GM21390 (cell line): ENCODE results near the gene TMEM164.

Source experiments
- ATAC-seq: cut with Tn5 transposase; IDR thresholded peaks from one replicate; pipeline ENCODE4 v1.9.1; 2021; ENCODE audit not compliant: unreplicated experiment

The TMEM164 gene

DNA sequence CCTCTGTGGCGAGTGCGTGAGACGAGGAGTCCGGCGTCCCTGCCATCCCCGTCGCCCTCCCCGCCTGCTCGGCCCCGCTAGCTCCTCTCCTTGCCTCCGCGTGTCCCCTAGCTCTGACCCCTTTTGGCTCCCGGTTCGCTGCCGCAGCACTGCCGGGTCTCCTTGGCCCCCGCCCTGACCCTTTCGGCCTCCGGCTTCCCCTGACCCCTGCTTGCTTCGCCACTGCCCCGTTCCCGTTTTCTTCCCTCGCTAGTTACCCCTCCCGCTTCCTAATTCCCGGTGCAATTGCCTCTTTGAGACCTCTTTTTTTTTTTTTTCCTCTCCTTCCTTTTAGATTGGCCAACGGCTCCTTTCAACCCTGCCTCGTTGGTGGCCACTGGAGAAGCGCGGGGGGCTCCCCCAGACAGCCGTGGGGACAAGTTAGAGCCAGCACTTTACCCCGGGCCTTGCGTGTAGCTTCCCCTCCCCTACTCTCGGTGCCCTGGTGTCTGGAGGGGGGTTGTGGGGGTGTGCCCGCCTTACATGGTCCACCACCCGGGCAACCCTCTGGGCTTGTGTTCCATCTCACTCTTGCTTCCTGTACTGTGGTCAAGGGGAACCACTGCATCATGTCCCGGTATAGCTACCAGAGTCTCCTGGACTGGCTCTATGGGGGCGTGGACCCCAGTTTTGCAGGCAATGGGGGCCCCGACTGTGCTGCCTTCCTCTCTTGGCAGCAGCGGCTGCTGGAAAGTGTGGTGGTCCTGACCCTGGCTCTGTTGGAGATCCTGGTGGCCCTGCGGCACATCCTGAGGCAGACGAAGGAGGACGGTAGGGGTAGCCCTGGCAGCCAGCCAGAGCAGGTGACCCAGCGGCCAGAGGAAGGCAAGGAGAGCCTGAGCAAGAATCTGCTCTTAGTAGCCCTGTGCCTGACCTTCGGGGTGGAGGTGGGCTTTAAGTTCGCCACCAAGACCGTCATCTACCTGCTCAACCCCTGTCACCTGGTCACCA, 548 bp downstream of the TMEM164 start:
- ATAC-seq: peak; percentile 14

DNA sequence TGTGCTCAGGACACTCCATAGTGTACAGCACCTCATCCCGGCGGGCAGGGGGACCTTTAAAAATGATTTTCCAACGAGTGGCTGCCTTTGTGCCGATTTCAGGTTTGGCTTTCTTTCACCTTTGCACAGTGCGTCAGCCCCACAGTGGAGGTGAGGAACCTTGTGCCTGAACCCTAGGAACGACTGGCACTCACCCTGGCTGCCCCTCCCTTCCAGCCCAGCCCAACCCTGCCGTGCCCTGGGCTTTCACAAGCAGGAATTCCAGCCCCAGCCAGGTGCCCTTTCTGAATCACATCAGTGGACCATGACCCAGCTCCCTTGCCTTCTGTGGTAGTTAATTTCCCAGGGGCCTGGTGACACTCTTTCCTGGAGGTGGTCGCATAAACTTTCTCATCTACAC, 1.3 kb downstream of the TMEM164 start:
- no peak for ATAC-seq

DNA sequence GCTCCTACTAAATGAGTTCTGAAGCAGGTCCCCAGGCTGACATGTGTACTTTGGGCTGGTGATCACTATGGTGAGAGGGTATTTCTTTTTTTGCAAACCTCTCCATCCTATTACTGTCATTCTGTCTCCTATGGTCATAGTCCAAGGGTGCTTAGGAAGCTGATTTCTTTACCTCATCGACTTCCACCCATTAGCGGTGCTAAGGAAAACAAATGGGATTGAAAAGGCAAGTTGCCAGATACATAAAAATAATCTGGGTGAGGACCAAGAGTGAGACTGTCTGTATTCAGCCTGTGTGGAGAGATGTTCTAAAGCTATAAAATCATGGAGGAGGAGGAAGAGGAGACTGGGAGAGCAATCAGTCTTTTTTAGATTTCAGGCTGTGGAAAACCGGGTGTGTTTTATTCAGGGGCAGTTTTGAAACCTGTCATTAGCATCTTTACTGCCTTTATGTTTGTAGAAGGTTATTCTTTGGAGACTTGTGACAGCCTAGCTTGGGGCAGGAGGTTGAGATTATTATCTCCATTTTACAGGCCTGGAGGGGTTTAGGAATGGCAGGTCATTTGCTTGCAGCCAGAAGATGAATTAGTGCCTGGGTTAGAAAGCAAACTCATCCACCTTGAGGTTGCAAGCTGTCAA, 1.9 kb downstream of the TMEM164 start:
- ATAC-seq: no peak

DNA sequence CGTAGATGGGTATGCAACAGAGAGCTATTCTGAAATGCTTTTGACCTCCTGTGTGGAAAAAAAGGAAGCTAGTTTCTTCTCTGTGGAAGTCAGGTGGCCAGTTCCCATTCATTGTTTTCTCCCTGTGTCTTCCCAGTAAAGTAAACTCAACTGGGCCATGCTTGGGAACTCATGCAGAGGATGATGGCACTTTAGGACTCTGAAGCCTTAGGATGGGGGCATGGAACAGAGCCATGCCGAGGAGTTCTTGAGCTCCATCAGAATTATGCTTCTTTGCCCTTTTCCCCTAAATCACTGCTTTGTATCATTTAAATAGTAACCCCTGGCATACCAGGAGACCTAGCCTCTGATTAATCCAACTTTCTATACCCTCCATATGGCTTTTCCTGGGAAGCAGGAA, 3.2 kb downstream of the TMEM164 start:
- ATAC-seq: no peak

DNA sequence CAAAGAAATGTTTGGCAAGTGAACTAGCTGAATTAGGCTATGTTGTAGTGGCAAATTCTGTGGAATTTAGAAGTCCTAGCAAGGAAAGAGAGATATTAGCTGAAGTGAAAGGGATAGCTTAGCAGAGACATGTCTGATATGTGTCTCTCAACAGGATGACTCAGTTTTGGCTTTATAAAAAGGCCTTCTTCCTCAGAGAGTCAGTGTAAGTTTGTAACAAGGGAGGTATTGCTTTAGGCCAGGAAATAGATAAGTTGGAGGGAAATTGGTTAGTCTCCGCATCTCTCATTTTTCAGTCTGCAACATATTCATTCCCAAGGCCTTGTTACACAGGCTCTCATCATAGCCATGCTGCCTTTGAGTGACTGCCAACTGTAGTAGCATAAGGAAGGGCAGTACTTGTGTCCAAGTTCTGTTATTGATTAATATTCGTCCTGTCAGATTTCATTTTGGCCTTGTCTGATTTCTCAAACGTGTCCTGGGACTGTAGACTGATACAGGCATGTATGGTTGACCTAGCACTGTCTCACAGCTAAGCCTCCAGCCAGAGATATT, 4.0 kb downstream of the TMEM164 start:
- no peak for ATAC-seq

DNA sequence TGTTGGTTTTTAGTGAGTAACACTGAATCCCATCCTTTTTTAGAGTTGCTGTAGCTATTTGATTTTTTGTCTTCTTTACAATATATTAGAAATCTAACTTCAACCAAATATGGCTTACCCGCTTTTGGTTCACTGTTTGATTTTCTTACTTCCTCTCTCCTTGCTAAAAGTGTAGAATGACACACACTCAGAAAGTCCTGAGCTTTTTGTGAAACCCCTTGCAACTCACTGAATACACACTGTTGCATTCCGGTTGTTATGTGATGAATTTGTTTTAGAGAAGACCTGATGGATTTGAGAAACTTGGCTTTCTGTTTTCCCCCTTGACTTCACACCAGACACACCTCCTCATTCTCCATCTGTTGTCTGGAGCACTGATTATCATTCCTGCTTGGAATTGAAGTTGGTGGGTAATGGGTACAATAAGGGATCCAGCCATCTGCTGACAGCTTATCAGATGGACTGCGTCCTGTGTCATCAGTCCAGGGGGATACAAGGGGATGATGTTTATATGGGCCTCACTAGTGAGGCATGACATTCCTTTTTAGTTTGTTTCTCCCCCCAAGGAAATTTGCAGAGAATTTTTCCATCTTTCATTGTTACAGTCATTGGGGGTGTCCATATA, 5.2 kb downstream of the TMEM164 start:
- peak; percentile 44 for ATAC-seq

DNA sequence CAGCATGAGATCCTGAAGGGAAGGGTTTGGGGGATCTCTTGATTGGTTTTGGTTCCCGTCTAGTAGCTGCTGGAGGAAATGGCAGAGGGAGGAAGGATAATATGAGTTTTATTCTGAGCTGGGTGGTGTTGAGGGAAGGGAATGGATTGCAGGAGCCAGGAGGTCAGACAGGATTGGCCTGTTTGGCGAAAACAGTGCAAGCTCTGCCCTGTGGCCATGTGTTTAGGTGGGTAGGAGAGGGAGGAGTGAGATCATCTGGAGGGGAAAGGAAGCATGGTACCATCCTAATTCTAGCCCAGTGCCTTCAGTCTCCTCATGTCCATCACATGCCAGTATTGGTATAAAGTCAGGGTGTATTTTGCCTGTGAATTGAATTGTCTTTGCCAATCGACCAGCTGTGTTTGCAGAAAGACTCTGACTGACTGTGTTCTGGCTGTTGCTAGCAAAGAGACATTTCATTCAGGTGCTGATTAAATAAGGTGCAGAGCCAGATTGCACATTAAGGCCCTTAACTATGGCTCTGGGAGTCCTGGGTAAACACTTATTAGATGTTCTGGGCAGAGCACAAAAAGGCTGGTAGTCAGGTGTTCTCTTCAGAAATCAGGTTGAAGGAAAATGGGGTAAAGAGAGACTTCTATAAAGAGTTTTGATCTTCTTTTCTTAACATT, 10.0 kb downstream of the TMEM164 start:
- no peak for ATAC-seq

DNA sequence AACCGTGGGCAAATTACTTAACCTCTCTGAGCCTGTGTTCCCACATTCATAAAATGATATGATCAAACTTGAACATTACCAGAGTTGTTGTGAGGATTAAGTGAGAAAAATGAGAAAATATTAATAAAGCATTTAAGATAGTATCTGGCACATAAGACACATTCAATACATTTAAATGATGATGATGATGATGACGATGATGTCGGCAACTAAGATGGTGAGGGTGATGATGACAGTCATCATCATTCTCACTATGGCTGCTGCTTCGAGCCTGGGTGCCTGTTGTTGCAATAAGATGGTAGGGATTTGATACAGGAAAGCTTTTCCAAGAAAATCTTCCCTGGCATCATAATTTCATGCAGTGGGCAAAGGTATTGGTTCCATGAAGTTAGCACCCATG, 11.1 kb downstream of the TMEM164 start:
- no peak for ATAC-seq

DNA sequence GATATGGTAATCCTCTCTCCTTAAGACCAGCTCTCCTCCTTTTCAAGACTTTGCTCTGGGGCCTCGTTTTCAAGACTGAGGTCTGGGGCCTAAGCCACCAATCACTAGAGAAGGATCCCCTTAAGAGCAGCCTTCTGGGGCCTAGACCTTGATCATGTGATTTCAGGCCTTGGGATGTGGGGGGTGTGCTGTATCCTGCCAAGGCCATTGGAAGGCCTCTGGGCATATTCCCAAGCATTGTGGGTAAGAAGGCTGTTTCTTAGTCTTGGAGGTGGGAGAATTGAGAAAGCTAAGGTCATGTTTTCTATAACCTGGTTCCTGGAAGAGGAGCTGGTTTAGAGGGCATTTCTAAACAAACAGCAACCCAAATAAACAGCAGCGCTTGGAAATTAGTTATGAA, 12.1 kb downstream of the TMEM164 start:
- no peak for ATAC-seq

DNA sequence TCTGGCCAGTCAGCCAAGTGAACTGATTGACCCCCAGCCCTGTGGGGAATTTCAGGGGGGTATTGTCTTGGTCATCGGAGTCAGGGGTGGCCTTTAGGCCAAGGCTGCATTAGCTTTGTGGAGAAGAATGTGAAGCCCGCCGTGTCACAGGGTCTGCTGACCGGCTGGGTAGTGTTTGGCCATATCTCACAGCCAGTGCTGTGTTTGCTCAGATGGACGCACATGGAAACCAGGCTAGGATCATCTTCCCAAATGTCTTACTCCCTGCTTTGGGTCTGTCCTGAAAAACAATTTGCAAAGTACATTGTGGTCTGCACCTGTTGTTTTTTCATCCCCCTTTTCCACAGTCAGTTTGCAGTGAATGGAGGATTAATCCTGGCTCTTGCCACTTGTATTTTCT, 13.0 kb downstream of the TMEM164 start:
- no peak for ATAC-seq

DNA sequence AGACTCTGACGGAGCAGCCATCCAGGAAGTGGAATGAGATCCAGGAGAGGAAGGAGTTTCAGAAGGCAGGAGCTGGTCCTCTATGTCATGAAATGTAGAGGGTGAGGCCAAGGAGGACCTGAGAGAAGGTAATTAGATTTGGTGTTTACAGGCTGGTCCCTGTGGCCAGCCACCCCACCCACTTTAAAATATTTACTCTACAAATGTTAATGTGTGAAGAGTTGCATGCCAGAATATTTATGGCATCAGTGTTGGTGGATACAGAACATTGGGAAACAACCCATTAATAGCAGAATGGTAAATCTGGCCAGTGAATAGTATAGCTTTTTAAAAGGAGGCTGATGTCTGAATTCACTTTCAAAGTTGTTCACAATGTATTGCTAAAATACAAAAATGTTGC, 17.6 kb downstream of the TMEM164 start:
- no peak for ATAC-seq

DNA sequence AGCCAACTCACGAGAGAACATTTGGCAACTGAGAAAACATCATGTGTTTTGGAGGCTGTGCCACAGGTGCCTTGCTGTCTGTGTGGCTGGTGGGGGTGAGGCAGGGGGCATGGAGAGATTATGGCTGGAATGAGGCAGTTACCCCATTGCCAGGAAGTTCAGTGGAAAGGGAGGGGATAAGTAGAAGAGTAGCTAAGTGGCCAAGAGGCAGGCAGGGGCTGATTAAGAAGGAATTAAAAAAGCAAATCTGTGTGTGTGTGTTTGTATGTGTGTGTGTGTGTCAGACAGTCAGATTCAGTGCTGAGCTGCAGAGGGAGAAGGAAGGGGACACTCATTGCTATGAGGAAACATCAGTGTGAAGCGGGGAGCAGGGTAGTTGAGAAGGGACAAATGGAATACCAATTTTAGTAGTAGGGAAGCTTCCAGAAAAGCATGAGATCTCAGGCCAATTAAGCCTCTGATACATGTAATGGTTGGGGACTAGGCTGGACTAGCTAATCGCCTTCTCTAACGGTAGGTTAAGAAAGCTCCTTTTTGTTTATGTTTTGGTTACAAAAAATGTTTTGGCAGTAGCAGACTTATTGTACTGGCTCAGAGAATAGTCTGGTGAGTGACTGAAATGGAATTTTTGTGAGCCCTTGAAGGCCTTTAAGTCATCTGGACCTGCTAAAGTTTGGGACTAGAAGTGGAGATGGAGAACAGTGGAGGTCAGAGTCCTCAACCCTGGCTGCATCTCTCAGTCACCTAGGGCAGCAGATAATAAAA, 18.5 kb downstream of the TMEM164 start:
- no peak for ATAC-seq

DNA sequence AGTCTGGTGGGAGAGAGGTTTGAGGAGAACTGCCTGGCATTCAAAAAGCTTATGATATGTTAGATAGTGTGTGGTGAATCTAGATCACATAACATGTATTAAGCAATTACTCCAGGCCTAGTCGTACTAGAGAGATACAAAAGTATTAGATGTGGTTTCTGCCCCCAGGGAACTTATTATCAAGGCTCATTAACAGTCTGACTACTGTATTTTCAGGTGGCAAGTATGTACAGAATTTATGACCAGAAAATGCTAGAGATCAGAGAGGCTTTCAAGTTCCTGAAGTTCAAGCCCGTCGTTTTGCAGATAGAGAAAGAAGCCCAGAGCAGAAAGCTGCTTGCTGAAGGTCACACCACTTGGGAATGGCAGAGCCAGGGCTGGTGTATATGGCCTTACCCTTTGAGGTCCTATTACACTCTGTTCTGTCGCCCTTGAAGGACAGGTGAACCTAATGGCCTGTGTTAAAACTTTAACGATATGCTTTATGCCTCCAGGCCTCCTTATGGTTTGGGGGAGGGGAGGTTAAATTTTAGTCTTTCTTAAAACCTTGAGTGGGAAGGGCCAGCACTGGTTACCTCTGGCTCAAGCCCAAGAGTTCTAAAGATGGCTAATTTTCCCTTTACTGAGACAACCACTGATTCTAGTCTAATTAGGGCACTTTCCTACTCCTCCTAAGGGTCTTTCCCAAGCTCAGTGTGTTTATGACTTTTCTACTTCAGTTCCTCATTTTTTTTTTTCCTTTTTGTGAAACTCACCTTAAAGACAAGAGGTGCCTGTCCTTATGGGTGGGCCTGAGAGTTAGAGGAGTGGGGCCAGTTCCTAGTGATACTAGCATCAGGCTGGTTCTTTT, 19.9 kb downstream of the TMEM164 start:
- no peak for ATAC-seq

DNA sequence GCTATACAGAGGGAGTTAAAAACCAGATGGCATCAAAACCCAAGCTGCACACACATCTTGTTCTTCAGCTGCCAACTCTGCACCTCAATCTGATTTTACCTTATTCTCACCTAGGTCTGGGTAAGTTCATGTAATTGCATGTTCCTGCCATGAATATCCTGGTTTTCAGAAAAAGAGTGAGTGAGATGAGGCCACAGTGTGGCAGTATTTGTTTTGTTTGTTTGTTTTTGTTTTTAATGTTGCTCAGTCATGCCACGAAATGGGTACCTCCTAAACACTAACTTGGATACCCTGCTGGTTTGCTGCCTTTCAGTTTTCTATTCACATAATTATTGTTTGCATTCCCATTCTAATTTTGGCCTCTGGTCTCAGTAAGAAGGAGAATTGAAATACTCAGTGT, 22.5 kb downstream of the TMEM164 start:
- no peak for ATAC-seq

DNA sequence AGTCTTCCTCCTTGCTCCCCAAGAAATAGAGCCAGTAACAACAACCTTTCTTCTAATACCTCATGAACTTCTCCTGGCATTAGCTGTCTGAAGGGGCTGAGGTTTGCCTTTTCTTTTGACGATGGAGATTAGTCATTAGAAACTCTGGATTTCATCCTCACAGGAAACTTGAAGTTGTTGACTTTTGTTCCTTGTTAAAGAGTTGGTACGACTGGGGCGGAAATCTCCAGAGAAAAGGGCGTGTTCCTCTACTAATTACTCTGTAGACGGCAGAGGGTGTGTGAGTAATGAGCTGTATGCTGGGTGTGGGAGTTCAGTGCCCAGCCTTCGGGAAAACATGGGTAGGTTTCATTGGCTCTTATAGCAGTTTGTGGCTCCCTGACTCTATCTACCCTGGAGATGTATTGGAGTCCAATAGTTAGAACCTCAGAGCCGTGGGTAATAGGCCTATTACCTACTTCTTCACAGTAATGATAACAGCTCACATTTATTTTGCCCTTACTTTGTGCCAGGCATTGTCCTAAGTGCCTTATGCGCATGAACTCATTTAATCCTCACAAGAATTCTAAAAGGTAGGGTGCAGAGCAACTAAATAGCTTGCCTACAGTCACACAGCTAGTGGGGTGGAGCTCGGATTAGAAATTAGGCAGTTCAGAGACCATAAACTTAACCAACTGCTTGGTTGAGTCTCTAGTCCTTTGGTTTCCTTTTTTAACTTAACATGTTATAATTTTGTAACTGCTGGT, 23.4 kb downstream of the TMEM164 start:
- no peak for ATAC-seq

DNA sequence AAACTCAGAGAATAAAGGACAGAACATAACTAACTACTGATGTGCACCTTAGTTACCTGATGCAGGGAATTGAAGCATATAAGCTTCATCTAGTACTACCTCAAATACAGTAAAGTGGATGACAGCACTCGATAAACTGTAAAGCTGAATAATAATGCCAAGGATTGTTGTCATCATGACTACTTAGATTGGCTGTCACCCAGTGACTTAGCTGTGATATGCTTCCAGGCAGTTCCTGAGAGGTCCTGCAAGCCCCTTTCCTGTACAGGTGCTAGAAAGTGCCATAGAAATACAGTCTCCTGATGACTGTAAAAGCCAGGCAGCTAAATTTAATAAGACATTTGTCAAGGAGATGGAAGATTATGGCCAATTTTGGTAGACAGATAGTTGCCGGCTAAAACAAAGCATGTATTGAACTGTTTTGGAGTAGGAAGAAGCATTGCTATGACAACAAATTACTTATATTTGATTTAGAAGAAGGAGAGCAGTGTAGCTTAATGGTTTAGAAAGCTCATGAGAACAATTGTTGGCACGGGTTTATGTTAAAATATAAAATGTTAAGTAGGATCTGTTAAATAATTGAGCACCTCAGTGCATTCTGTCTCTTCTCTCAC, 29.7 kb downstream of the TMEM164 start:
- ATAC-seq: no peak

DNA sequence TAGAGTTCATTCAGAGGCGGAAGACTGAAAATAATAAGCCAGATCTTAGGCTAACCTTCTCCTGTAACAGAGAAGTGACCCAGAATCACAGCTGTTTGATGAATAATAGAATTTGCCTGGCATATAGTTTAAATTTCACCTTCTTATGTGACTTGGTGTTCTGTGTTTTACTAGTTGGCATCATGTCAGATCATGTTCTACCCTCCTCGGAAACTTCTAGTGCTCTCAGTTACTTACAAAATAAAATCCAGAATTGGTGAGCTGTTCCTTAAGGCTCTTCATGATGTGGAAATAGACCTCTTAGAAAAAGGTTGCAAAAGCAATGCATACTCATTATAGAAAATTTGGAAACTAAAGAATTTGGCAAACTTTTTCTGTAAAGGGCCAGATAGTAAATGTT, 31.1 kb downstream of the TMEM164 start:
- no peak for ATAC-seq
